T follicular helper cell (primary cell): ENCODE results near the gene MEN1.

Experiments
- DNase-seq: peaks from one replicate; pipeline ENCODE4 v3.0.0-alpha.2; 2020; ENCODE audit warnings: low read depth

The MEN1 gene

GRCh38 chr11:64762674-64763525, 47.5 kb downstream of the MEN1 start:
- DNase-seq: no peak

- no peak for DNase-seq
These were observed 48.1 kb downstream of the MEN1 start for GRCh38 chr11:64762277-64762673.

GRCh38 chr11:64760759-64761420, 49.5 kb downstream of the MEN1 start:
- DNase-seq: no peak

GRCh38 chr11:64759722-64760719, 50.3 kb downstream of the MEN1 start, which contains the start of gene PYGM:
Gene PYGM (minus strand): TSS chr11:64759974. CDS start chr11:64759898, 76 bp downstream.
- no peak for DNase-seq

GRCh38 chr11:64759131-64759721, 51.1 kb downstream of the MEN1 start:
- DNase-seq: no peak

- no peak for DNase-seq
These were observed 51.8 kb downstream of the MEN1 start for GRCh38 chr11:64758330-64759079.

- DNase-seq: no peak
These were observed 52.6 kb downstream of the MEN1 start for GRCh38 chr11:64757549-64758329.

- DNase-seq: no peak
These were observed 54.5 kb downstream of the MEN1 start for GRCh38 chr11:64755681-64756361.

GRCh38 chr11:64754919-64755662, 55.3 kb downstream of the MEN1 start:
- DNase-seq: no peak

- DNase-seq: no peak
These were observed 56.0 kb downstream of the MEN1 start for GRCh38 chr11:64754124-64754918.
